Measurements from ENCODE around the gene BEND3.

Gene BEND3

DNA sequence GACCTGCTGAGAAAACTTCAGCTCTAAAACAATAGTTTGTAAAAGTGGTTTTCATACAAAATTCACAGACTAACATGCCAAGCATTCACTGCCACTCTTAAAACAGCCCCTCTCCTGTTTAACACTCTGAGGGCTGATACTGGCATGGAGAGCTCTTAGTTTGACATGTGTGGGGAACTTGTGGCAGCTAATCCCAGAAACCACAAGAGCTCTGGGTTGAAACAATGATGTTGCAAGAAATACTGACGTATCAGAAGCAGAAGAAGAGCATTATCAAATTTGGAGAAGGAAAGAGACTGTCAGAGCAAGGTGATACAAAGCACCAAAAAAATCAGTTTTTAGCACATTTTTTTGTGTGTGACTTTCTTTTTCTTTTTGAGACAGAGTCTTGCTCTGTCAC, 5.1 kb downstream of the BEND3 start:
- no peak overlapping the region for H3K4me3 ChIP-seq (ENCODE audit: low read length)
- DNase-seq (ENCODE audit: low read depth) = peak; percentile 39
- TF ChIP-seq, protein P1, sequence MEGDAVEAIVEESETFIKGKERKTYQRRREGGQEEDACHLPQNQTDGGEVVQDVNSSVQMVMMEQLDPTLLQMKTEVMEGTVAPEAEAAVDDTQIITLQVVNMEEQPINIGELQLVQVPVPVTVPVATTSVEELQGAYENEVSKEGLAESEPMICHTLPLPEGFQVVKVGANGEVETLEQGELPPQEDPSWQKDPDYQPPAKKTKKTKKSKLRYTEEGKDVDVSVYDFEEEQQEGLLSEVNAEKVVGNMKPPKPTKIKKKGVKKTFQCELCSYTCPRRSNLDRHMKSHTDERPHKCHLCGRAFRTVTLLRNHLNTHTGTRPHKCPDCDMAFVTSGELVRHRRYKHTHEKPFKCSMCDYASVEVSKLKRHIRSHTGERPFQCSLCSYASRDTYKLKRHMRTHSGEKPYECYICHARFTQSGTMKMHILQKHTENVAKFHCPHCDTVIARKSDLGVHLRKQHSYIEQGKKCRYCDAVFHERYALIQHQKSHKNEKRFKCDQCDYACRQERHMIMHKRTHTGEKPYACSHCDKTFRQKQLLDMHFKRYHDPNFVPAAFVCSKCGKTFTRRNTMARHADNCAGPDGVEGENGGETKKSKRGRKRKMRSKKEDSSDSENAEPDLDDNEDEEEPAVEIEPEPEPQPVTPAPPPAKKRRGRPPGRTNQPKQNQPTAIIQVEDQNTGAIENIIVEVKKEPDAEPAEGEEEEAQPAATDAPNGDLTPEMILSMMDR (conservative IDR thresholded peaks at IDR 0.05; ENCODE audit: low read length) = no peak

DNA sequence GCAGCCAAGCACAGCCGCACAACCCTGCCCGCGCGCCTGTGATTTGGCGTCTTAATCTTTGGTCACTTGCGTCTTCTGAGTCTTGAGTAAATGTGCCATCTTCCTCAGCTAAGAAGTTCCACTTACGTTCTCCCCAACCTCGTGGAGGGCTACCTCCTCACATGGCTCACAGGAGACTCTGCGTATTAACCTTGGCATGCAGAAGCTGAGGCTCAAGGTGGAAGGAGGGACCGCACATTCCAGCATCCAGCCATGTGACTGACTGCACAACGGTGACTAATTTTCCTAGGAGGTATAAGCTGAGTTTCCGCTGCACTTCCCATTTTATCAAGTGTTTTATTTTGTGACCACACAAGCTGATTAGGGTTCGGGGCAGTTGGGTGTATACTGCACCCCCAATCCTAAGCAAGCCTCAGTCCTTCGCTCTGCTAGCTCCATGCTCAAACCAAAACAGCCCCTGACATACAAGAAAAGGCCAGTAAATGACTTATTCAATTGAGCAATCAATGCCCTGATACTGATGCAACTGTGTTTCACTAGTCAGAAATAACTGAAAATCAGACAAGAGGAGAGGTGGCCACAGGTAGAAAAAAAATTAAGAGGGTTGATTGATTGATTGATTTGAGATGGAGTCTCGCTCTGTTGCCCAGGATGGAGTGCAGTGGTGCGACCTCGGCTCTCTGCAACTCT, 7.0 kb downstream of the BEND3 start:
- no peak for DNase-seq (ENCODE audit: low read depth)
- TF ChIP-seq, protein P1 (conservative IDR thresholded peaks at IDR 0.05; ENCODE audit: low read length) = no peak

DNA sequence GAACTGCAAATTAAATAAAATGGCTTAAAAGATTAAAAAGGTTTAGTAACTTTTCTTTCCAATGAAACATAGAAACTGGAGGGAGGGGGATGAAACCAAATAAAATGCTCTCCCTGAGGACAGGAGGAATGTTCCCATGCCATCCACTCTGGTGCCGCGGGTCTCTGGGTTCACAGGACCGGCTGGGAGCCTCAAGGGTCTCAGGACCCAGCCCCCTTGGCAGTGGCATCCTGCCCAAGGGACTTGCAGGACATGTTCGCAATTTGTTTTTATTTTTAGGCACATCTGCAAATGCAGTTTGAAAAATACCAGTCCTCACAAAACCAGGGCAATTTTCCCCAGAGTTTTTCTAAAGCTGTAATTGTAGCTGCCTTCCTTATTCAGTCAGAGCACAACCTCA, 7.5 kb downstream of the BEND3 start:
- DNase-seq (ENCODE audit: low read depth) = no peak
- H3K4me3 ChIP-seq (ENCODE audit: low read length) = no peak overlapping the region
- TF ChIP-seq, protein P1 (conservative IDR thresholded peaks at IDR 0.05; ENCODE audit: low read length) = no peak

More for the DNA sequence above, 7.0 kb downstream of the BEND3 start:
- no peak overlapping the region for H3K4me3 ChIP-seq (ENCODE audit: low read length)

DNA sequence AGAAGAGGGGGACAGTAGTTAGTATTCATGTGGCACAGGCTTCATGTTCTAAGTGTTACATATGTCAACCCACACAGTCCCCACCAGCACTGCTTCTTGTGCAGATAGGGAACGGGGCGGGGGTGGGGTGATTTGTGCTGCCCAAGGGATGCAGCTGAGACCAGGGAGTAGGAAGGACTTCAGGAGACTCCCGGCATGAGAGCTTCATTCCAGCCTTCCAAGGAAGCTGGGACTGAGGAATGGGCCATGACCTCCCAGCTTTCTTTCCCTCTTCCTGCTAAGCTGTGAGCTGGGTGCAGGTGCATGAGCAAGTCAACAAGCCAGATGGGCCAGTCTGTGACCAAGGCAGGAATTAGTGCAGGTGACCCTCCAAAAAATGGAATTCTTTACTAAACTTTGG, 9.2 kb downstream of the BEND3 start:
- TF ChIP-seq, protein P1 (conservative IDR thresholded peaks at IDR 0.05; ENCODE audit: low read length) = no peak
- no peak for DNase-seq (ENCODE audit: low read depth)
- no peak overlapping the region for H3K4me3 ChIP-seq (ENCODE audit: low read length)

DNA sequence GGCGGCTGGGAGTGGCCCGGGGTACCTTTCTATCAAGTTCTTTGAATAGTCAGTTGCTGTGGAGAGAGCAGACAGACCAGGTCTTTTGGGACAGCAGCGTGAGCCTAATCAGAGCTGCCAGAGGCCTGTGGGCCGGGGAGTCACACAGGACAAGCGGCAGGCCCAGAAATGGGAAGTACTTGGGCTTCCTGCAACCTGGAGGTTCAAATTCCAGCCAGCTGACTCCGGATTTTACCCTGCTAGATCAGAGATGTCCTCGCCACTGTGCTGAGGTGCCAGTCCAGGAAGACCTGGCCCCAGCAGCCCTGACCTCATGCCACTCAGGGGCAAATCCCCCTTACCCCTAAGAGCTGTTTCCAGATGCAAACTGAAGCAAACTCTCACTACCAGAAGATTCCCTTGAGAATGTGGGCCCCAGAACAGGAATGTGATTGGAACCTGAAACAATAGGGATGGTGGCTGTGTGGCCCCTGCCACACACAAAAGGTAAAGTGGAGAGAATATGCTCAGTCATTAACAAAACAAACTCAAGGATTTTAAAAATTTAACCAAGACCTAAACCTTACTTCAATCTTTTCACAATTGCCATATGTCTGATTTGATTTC, 9.7 kb downstream of the BEND3 start:
- H3K4me3 ChIP-seq (ENCODE audit: low read length) = no peak overlapping the region
- DNase-seq (ENCODE audit: low read depth) = no peak
- TF ChIP-seq, protein P1 (conservative IDR thresholded peaks at IDR 0.05; ENCODE audit: low read length) = no peak

DNA sequence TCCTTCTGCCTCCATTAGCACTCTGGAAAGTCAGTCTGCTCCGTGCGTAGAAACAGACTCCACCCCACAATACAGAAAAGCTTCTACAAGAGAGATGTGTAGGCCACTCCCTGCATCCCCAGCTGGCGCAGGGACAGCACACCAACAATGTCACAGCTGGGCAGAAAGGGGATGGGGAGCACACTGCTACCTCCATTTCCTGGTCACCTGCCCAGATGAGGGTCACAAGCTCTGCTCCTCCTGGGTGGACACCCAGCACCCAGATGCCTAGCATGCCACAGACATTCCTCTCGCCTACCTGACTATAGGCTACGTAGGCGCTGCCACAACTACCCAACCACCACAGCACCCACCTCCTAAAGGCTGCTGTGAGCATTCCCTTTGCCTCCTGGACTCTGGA, 12.2 kb downstream of the BEND3 start:
- DNase-seq (ENCODE audit: low read depth) = no peak
- TF ChIP-seq, protein P1 (conservative IDR thresholded peaks at IDR 0.05; ENCODE audit: low read length) = no peak
- H3K4me3 ChIP-seq (ENCODE audit: low read length) = no peak overlapping the region

DNA sequence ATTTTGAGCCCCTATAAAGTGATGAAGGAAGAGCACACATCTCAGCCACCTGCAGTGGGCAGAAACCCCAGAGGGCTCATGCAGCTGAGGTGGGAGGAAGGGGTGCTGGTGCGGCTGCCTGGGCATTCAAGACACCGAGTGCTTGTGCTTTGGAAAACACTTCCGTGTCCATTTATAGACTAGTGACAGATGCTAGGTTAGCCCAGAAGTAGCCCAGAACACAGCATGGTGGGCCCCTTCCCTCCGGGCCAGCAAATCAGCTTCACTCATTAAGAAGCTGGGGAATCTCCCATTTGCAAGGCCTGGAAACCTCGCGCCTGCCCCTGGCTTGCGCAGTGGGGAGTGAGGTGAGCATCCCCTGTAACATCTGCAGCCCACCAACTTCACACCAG, 12.9 kb downstream of the BEND3 start:
- DNase-seq (ENCODE audit: low read depth) = no peak
- TF ChIP-seq, protein P1 (conservative IDR thresholded peaks at IDR 0.05; ENCODE audit: low read length) = no peak
- H3K4me3 ChIP-seq (ENCODE audit: low read length) = no peak overlapping the region
